Measurements from ENCODE around the gene METTL8.

DNA sequence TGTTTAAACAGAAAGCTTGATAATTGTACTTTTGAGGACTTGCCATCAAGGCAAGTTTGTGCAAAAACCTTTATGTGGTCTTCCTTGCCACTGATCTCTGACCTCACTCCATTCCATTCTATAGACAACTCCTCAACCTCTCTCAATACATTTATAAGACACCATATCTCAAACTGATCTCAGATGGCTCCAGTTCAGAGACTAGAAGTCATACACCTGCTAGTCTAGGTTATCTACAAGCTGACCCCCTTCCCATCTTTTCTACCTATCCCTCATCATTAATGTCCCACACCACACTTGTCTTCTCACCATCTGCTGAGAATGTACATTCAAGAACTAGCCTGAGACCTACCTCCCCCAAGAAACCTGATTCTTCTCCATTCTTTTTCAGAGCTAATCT lies 113.1 kb downstream of the METTL8 start:
- TF ChIP-seq, protein P1, sequence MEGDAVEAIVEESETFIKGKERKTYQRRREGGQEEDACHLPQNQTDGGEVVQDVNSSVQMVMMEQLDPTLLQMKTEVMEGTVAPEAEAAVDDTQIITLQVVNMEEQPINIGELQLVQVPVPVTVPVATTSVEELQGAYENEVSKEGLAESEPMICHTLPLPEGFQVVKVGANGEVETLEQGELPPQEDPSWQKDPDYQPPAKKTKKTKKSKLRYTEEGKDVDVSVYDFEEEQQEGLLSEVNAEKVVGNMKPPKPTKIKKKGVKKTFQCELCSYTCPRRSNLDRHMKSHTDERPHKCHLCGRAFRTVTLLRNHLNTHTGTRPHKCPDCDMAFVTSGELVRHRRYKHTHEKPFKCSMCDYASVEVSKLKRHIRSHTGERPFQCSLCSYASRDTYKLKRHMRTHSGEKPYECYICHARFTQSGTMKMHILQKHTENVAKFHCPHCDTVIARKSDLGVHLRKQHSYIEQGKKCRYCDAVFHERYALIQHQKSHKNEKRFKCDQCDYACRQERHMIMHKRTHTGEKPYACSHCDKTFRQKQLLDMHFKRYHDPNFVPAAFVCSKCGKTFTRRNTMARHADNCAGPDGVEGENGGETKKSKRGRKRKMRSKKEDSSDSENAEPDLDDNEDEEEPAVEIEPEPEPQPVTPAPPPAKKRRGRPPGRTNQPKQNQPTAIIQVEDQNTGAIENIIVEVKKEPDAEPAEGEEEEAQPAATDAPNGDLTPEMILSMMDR (IDR thresholded peaks at IDR 0.05) = no peak
- TF ChIP-seq EP300 (IDR thresholded peaks at IDR 0.05) (no peak), POLR2A (IDR thresholded peaks at IDR 0.05; ENCODE audit: low read depth) (no peak), POLR2AphosphoS5 (IDR thresholded peaks at IDR 0.05) (no peak)

All from esophagus muscularis mucosa (tissue), 4 donors.